ACHN (cell line): ENCODE results near the gene TRRAP.
A peak's percentile ranks its signal among the peaks of the same experiment; 100 is the strongest.
"Not testable (repeated sequence)": the region's sequence is repeated elsewhere in the genome, so short reads cannot be mapped to it uniquely, and the experiment has no call there.

Experiments
- DNase-seq: peaks from one replicate; pipeline ENCODE4 v3.0.0-alpha.2; 2015
- in situ Hi-C: cut with HindIII; loops from 2 replicates; pipeline ENCODE4 v1.10.0; 2017; ENCODE audit warnings: low sequenced_read_pairs, low pct_ligation_motif_present, low pct_unique_long_range_greater_than_20kb

The TRRAP gene

DNA sequence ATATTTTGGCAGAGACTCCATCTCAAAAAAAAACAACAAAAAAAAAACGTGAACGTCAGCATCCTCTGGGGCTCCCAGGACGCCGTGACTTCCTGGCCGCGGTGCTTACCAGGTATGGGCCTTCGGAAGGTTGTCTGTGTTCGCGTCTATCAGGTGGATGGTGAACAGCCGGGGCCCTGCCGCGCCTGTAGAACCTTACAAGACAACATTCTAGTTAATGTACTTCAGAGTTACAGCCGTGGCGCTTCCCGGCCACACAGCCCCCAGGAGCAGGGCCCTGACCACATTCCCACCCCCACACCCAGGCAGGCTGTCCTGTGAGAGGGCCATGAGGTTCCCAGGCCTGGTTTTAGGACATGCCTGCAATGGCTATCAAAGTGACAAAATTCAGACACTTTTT lies 154.6 kb downstream of the TRRAP start:
- in situ Hi-C loops = no loop called here
- DNase-seq = no peak

DNA sequence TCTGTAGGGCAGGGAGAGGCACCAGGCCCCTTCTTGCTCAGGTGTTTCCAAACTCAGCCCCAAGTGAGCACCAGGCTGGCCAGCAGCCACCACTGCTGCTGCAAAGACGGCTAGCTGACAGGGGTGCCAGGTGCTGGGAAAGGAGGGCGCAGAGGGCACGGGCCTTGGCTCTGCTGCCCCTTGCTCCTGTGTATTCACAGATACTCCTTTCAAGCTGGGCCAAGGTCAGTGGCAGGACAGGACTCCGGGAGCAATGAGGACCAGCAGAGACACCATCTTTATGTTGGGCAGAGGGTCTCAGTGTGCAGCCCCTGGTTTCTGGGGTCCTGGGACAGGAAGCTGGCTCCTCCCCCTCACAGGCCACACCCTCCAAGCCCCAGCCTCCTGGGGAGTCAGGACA lies 155.4 kb downstream of the TRRAP start:
- no peak for DNase-seq
- in situ Hi-C loops = no loop called here

DNA sequence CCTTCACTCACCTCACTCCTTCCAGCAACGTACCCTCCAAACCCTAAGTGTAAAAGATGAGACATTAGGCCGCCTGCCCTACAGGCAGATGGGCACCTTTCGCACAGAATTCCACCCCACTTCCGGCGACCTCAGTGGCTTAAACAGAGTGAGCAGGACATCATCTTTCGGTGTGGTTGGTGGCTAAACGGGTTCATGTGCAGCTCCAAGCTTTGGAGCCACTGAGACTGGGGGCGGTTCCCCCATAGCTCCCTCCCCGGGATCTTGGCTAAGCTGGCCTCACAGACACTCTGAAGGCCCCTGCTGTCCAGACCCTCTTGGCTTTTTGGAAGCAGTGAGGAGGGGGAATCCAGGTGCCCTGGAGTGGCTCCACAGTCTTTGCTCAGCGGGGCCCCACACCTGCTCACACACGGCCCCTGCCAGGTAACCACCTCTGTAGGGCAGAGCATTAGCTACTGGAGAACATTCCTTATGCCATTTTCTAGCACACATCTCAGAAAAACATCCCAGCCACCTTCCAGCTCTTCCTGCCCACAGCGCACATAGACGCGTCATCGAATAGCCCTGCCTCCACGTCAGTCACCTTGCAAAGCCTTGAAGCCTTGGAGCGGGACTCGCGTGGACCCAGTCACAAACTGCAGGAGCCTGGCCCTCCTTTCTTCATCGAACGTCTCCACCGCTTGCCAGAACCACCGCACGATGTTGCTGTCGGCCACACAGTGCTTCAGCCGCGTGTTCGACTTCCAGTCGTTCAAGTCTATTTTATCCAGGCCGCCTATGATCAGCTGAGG lies 156.8 kb downstream of the TRRAP start:
- in situ Hi-C loops = no loop called here
- no peak for DNase-seq

DNA sequence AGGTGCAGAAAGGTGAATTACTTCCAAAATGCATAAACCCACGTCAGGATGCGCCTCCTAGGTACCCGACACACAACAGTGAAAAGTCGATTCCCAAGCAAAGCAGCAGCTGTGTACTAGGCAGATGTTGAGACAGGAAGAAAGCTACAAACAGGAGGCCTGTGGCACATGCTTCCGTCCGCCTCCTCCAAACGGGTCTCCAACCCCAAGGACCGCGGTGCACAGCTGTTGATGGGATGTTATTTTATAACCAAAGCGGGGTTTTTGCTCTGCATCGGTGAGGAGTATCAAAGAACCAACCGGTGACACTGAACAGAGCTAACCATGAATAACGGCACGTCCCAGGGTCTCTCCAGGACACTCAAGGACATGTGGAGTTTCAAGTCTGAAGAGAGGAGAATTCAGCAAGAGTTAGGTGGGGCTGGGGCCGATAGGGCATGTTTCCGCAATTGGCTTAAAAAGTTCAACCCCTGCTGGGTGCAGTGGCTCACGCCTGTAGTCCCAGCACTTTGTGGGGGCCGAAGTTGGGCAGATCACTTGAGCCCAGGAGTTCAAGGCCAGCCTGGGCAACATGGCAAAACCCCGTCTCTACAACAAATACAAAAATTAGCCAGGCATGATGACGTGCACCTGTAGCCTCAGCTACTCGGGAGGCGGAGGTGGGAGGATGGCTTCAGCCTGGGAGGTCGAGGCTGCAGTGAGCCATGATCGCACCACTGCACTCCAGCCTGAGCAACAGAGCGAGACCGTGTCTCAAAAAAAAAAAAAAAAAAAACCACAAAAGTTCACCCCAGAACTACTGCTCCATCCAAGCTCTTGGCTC lies 157.6 kb downstream of the TRRAP start:
- in situ Hi-C loops = no loop called here
- no peak for DNase-seq

DNA sequence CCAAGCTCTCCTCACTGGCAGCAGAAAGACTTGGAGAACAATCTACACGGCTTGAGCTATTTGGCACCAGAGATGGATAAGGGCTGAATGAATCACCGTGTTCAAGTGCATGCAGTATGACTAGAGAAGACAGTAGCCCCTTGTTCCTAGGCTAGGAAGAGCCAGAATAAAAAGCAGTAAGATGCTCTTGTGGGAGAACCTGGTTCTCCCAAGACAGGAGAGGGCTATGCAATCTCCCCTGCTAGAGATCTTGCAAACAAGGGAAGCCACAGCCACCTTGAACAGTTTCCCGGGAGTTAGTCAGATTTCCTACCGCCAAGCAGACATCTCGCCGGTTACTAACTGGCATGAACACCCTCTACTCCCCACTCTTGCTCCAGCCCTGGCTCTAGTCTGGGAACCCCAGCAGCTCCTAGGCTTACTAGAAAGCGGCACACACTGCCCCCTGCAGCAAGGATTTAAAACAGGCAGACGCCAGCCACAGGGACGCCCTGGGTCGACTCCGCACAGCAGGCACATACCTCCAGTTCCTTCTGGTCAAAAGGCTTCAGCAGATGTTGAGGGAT lies 158.3 kb downstream of the TRRAP start:
- in situ Hi-C loops = no loop called here
- peak; percentile 88 for DNase-seq

DNA sequence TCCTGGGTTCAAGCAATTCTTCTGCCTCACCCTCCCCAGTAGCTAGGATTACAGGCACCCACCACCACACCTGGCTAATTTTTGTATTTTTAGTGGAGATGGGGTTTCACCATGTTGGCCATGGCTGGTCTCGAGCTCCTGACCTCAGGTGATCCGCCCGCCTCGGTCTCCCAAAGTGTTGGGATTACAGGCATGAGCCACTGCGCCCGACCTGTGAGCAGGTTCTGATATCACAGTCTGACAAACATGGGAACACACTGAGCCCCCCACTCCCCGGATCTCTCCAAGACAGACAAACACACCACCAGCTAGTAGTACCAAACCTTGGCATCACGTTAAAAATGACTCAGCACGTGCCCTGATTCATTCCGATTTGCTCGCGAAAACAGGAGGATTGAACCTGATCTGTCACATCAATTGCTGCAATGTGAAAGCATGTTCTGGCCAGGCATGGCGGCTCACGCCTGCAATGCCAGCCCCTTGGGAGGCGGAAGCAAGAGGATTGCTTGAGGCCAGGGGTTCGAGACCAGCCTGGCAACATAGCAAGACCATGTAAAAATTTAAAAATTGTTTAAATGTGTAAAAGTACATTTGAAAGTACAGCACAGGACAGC lies 159.1 kb downstream of the TRRAP start:
- DNase-seq = no peak
- in situ Hi-C loops = no loop called here

DNA sequence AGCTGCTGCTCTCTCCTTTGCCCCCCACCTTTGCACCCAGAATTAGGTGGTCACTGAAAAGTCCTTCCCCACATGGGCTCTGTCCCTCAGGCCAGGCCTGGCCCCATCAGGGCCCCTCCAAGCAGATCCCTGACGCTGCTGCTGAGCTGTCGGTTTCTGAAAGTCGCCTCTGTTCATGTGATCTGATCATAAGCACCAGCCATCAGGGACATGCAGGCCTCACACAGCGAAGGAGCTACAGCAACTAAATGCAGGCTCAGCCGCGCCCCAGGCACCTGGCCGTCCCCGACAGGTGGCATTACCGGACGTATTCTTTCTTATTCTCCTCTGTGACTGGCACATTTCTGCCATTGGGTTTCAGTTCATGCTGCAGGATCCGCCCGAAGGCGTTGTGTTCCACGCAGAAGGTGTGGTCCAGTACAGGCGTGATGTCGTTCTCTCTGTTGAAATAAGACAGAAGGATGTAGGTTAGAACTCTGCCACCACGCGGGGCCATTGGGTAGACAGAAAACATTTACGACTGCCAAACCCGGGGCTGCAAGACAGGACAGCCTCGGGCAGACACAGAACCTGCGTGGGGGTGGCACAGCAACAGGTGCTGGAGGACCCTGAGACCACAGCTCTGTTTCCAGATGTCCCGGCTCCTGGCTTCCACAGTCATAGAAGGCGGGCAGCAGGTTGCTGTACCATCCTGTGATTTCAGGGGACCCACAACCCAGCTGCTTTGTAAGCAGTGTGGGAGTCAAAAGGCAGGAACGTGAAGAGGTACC lies 159.9 kb downstream of the TRRAP start:
- no peak for DNase-seq
- in situ Hi-C loops = no loop called here

DNA sequence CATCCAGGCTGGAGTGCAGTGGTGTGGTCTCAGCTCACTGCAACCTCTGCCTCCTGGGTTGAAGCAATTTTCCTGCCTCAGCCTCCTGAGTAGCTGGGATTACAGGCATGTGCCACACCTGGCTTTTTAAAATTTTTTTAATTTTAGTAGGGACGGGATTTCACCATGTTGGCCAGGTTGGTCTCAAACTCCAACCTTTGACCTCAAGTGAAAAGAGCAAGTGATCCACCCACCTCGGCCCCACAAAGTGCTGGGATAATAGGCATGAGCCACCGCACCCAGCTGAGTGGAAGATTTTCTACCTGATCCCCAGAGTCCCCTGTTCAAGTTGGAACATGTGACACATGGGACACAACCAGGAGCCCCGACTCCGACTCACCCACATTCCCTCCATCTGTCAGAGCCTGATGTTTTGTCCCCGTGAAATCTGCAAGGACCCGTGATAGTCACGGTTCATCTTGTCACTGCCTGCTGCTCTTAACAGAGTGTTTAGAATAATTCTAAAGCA lies 161.1 kb downstream of the TRRAP start:
- in situ Hi-C loops = no loop called here
- DNase-seq = no peak

DNA sequence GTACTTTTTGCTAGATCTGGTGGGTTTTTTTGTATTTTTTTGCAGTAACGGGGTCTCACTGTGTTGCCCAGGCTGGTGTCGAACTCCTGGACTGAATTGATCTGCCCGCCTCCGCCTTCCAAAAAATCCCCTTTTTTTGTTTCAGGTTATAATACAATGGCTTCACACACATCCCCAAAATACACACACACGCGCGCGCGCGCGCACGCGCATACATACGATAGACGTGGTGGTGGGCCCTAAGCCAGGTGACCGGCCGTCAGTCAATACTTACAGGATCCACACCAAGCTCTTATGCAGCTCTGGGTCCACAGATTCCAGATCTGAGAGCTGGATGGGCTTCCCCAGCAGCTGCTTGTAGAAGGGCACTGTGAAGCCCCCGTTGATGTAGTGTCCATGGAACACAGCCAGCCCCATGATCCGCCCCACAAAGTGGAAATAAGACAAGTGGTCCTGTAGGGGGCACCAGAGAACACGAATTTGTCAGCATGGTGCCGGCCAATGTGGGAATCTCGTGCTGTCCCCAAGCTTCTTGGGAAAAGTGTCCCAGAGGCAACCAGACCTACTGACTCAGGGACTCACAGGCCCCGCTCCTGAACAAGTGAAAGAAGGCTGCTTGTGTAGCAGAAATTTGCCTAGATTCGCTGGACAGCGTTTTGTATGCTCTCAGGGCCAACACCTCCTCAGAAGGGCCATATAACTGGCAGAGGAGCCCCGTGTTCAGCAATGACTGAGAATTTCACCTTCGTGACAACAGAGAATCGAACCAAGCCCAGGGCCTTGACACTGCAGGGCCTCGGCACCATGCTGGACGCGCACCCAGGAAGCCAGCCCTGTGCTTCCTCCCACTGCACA lies 162.0 kb downstream of the TRRAP start:
- in situ Hi-C loops = no loop called here

DNA sequence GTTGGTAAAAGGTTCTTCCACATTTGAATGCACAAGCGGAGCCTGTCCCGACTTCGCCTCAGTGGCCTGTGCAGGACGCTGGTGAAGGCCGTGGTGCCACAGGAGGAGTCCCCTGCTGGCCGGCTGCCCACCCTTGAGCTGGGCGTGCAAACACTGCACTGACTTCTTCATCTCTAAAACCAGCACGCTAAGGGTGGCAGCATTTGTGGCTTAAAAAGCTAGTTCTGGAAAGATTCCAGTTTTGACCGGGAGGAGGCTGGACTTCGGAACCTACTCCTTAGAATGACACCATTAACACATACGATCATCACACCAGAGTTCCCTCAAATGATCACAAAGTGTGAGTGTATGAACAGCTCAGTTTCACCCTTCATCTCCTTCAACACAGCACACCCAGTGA lies 163.2 kb downstream of the TRRAP start:
- in situ Hi-C loops = no loop called here
- DNase-seq = no peak

More for the DNA sequence above, 162.0 kb downstream of the TRRAP start:
- peak; percentile 87 for DNase-seq

DNA sequence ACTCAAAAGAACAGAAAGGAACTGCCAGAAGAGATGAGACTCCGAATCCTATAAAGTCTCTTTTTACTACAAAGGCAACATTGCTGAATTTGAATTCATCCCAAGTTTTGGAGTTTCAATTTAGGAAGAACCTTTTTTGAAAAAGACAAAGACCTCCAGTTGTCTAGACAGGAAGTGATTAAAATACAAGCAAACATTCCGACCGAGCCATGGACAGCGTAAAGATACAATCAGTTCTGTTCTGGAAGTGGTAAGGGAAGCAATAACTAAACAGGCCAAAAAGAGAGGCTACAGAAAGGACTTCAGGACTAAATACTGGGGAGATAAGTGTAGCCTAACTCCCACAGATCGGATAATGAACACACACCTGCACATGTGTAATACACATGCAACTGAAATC lies 164.6 kb downstream of the TRRAP start:
- no peak for DNase-seq
- in situ Hi-C loops = no loop called here

DNA sequence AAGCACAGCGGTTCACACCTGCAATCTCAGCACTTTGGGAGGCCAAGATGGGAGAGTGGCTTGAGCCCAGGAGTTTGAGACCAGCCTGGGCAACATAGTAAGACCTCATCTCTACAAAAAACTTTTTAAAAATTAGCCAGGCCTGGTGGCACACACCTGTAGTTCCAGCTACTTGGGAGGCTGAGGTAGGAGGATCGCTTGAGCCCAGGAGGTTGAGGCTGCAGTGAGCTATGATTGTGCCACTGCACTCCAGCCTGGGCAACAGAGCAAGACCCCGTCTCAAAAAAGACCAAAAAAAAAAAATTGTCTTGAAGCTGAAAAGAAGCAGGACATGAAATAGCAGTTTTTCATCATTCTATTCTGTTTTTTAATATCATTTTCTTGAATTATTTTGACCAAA lies 166.5 kb downstream of the TRRAP start:
- DNase-seq, in situ Hi-C loops: not testable (repeated sequence)

DNA sequence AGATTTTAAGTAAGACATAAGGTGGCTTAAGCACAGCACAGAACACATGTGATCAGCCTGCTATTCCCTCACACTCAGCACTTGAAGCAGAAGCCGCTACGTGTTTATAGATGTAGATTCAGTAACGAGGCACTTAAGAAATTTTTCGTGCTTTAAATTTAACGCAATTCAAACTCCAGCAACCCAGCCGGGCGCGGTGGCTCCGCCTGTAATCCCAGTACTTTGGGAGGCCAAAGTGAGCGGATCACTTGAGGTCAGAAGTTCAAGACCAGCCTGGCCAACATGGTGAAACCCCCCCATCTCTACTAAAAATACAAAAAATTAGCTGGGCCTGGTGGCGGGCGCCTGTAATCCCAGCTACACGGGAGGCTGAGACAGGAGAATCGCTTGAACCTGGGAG lies 167.9 kb downstream of the TRRAP start:
- DNase-seq, in situ Hi-C loops: not testable (repeated sequence)

DNA sequence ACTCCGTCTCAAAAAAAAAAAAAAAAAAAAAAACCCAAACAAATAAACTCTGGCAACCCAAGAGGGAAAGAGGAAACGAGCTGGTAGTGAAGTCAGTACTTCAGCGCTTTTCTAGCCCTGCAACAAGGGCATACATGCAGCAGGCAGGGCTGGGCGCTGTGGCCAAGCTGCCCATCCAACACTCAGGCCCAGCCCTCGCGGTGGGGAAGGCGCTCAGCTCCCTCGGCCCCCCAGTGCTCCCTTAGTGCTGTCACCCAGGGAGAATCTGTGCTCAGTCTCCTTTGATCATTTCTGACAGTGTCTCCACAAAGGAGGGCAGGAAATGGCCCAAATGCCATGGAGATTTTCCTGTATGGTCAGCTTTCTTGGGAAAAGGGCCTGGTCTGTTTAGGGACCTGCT lies 168.4 kb downstream of the TRRAP start:
- in situ Hi-C loops = no loop called here
- DNase-seq = no peak

DNA sequence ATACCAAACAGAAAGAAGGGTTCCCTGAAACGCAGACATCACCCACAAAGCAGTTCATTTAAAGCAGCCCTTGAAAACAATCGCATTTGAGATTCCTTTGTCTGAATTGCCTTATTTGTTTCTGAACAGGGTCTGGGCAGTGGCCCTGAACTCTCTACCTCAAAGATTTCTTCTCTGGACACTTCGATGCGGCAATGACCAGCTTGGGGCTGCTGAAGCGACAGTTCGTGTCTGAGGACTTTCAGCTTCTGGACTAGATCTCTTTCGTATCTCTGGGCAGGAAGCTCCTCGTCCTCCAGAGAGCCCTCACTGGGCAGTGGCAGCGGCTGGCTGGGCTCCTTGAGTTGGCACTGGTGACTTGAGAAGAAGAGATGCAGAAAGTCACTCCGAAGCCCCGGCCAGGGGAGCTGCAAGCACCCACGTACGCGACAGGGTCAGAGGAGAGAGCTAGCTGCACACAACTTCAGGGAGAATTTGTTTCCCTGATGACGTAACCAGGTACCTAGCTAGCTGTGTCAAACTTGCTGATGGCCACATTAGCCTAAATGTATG lies 169.3 kb downstream of the TRRAP start:
- in situ Hi-C loops = no loop called here

DNA sequence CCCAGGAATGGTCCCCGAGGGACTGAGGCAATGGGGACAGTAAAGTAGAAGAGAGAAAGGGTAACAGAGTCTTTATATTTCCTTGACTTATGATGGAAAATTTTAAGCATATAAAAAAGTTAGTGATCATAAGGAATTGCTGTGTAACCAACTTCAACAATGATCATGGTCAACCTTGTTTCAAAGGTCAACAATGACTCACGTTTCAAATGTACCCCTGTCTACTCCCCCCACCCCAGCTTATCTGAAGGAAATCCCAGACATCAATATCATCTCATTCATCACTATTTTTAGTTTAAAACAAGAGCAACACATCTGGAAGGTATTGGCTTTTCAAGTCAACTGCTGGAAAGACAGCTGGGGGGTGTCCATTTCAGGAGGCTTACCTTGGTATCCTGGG lies 172.6 kb downstream of the TRRAP start:
- in situ Hi-C loops = loop anchor here (25.0 kb wide), 1 partner anchor 261 kb away; no protein-coding TSS in a partner anchor
- no peak for DNase-seq

More for the DNA sequence above, 169.3 kb downstream of the TRRAP start:
- no peak for DNase-seq

DNA sequence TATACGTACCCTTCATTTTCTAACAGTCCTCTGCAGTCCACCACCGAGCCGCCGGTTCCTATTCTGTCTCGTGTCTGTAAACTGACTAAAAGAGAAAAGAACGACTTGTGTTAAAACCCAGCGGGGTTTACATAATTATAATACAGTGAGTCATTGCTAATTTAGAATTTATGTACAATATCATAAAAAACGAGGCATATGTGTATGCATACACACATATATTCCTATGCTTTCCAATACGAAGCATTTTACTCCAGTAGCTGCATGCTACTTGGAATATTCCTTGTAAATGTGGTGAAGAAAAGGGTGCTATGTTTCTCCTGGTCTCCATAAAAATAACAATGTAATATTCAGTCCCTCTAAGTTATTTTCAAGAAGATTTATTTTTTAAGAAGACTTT lies 176.4 kb downstream of the TRRAP start:
- no peak for DNase-seq
- in situ Hi-C loops = loop anchor here (25.0 kb wide), 1 partner anchor 258 kb away; no protein-coding TSS in a partner anchor
